ENCODE measurements around the gene GALNT9.

GRCh38 chr12:132229926-132230325 lies 99.5 kb downstream of the GALNT9 start:
- TF ChIP-seq POLR2A (IDR thresholded peaks at IDR 0.05) (no peak), EP300 (IDR thresholded peaks at IDR 0.05) (no peak), CTCF (IDR thresholded peaks at IDR 0.05) (no peak)

Data from tibial nerve (tissue), 4 donors.